SK-N-SH (cell line): ENCODE data around the gene UNC13B.

Experiments
- CTCF ChIP-seq: fragments of 200-600 bp; sonication (generic); IDR thresholded peaks from 2 replicates; pipeline ENCODE4 v1.6.1; 2017; ENCODE audit warnings: antibody characterized with exemption, mild to moderate bottlenecking, moderate library complexity
- GATA2 ChIP-seq: sonication (generic); formaldehyde crosslinking; IDR thresholded peaks from 2 replicates; pipeline ENCODE4 v1.5.0; 2020; ENCODE audit warnings: mild to moderate bottlenecking, missing genetic modification reagents
- POLR2AphosphoS5 ChIP-seq: IDR thresholded peaks from 2 replicates; pipeline ENCODE4 v1.6.1; 2012; ENCODE audit warnings: low read depth, low read length
- RFX5 ChIP-seq: IDR thresholded peaks from 2 replicates; pipeline ENCODE4 v1.6.1; 2012; ENCODE audit warnings: mild to moderate bottlenecking, improper control_type of control experiment, low read length
- SIN3A ChIP-seq: IDR thresholded peaks from 2 replicates; pipeline ENCODE4 v1.6.1; 2012; ENCODE audit warnings: low read depth, mild to moderate bottlenecking, low read length, moderate library complexity, borderline replicate concordance
- TAF1 ChIP-seq: IDR thresholded peaks from 2 replicates; pipeline ENCODE4 v1.6.1; 2012; ENCODE audit warnings: low read depth, mild to moderate bottlenecking, low read length, moderate library complexity, borderline replicate concordance
- TF ChIP-seq, protein P1 (sequence below): IDR thresholded peaks from 2 replicates; pipeline ENCODE4; 2012

DNA sequence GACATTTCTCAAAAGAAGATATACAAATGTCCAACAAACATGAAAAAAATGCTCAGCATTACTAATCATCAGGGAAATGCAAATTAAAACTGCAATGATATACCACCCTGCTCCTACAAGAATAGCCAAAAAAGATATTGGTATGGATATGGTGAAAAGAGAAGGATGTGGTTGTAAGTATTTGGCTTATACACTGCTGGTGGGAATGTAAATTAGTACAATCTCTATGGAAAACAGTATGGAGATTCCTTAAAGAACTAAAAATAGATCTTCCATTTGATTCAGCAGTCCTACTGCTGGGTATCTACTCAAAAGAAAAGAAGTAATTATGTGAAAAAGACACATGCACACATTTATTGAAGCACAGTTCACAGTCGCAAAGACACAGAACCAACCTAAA, 260.5 kb downstream of the UNC13B start:
- TF ChIP-seq GATA2 (CRISPR knock-in tag), result no peak
- TF ChIP-seq RFX5, result no peak
- TF ChIP-seq, protein P1, sequence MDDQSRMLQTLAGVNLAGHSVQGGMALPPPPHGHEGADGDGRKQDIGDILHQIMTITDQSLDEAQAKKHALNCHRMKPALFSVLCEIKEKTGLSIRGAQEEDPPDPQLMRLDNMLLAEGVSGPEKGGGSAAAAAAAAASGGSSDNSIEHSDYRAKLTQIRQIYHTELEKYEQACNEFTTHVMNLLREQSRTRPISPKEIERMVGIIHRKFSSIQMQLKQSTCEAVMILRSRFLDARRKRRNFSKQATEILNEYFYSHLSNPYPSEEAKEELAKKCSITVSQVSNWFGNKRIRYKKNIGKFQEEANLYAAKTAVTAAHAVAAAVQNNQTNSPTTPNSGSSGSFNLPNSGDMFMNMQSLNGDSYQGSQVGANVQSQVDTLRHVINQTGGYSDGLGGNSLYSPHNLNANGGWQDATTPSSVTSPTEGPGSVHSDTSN, result no peak
- TF ChIP-seq CTCF, result no peak
- TF ChIP-seq SIN3A, result no peak
- TF ChIP-seq TAF1, result no peak
- TF ChIP-seq POLR2AphosphoS5, result no peak
